ENCODE data around the gene PARD3B. TPM values are rescaled to one million over a fixed set of nuclear protein-coding genes. Genes with fewer than 3 reads are reported as not detected.

The PARD3B gene
- total RNA-seq, 2 experiments from 2014 or later = 0.46 TPM; not detected in 1

DNA sequence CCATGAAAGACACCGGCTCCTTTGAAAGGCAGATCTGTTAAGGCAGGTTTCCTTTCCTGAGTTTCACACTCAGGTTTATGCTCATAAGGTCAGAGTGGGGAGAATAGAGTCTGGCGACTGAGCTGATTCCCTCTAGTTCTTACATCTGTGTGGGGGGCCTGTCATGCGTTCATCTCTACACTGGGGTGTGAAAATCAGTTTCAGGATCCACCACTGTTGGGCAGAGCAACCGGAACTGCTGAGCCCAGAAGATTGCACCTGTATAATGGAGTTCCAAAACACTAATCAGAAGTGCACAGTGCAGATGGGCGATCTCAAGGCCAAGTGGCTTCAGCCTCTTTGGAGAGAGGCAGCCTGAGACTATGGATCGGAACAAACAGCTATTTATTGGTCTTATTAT lies 955.7 kb downstream of the PARD3B start:
- intact Hi-C loops (cut with DNase I, micrococcal nuclease) = no loop called here
- H3K27ac Mint-ChIP-seq = no peak overlapping the region
- ATAC-seq (no peak), DNase-seq (no peak)
- ChIA-PET POLR2A (no interaction called here), CTCF (no interaction called here)
- no peaks in the 10 kb centered on the region for H3K27me3 Mint-ChIP-seq
- H3K4me1 Mint-ChIP-seq = no peaks in the 10 kb centered on the region
- H3K9me3 Mint-ChIP-seq (ENCODE audit: low read depth) = no peaks in the 10 kb centered on the region
- no peak overlapping the region for H3K4me3 Mint-ChIP-seq
- H3K36me3 Mint-ChIP-seq (ENCODE audit: low read depth) = no peaks in the 10 kb centered on the region

DNA sequence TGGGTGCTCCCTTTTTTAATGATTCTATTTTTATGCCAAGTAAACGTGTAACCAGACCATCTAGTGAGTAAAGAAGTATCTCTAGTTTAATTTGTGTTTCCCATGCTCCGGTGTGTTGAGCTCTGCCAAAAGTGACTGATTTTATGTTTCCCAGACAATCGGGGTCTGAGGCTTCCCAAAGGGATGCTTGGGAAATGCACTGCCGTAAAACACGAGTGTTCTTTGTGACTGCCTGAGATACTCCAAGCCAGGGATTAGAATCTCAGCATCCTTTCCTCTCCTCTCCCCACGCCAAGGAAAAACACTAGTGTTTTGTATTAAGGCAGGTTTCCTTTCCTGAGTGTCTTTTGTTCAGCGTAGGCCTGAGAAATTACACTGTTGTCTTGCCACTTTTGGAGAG lies 956.6 kb downstream of the PARD3B start:
- no peak overlapping the region for H3K27ac Mint-ChIP-seq
- no peak for DNase-seq
- intact Hi-C loops (cut with DNase I, micrococcal nuclease) = no loop called here
- H3K4me1 Mint-ChIP-seq = no peaks in the 10 kb centered on the region
- no peak for ATAC-seq
- no peaks in the 10 kb centered on the region for H3K36me3 Mint-ChIP-seq (ENCODE audit: low read depth)
- H3K27me3 Mint-ChIP-seq = no peaks in the 10 kb centered on the region
- H3K4me3 Mint-ChIP-seq = no peak overlapping the region
- H3K9me3 Mint-ChIP-seq (ENCODE audit: low read depth) = no peaks in the 10 kb centered on the region
- CTCF ChIA-PET = no interaction called here
- POLR2A ChIA-PET = no interaction called here

- ATAC-seq (no peak), DNase-seq (no peak)
- CTCF ChIA-PET = no interaction called here
- Mint-ChIP-seq H3K27ac (no peak overlapping the region), H3K36me3 (ENCODE audit: low read depth) (no peaks in the 10 kb centered on the region), H3K9me3 (ENCODE audit: low read depth) (no peaks in the 10 kb centered on the region), H3K4me1 (no peaks in the 10 kb centered on the region), H3K27me3 (no peaks in the 10 kb centered on the region), H3K4me3 (no peak overlapping the region)
- intact Hi-C loops (cut with DNase I, micrococcal nuclease) = no loop called here
- POLR2A ChIA-PET = no interaction called here
These were observed 960.1 kb downstream of the PARD3B start for GRCh38 chr2:205505371-205505770.

DNA sequence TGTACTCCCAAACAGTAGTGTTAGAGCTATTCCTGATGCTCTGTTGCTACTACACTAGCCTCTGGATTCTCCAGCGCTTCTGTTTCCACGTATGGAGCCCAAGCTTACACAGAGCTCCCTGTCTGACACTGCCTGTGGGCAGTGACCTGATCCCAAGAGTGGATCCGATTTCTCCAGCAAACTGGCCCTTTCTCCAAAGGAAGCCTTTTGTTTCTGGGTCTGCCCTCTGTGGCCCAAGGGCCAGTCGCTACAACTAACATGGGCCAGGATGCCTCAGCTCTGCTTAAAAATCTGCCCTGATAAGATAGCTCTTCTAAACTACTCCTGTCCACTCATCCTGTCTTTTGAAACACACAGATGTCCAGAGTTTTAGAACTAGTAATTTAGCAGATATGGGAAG lies 964.4 kb downstream of the PARD3B start:
- no peak for ATAC-seq
- no peaks in the 10 kb centered on the region for H3K36me3 Mint-ChIP-seq (ENCODE audit: low read depth)
- ChIA-PET CTCF (interaction anchor here (1.1 to 1.2 kb wide), 2 partner anchors 10 to 17 kb away, joined by 3 read pairs; no protein-coding TSS in a partner anchor), POLR2A (no interaction called here)
- intact Hi-C loops (cut with DNase I, micrococcal nuclease) = no loop called here
- no peak overlapping the region for H3K4me3 Mint-ChIP-seq
- H3K27ac Mint-ChIP-seq = no peak overlapping the region
- no peak for DNase-seq
- H3K4me1 Mint-ChIP-seq = no peaks in the 10 kb centered on the region
- no peaks in the 10 kb centered on the region for H3K9me3 Mint-ChIP-seq (ENCODE audit: low read depth)
- H3K27me3 Mint-ChIP-seq = no peaks in the 10 kb centered on the region

- Mint-ChIP-seq H3K27ac (no peak overlapping the region), H3K4me3 (no peak overlapping the region)
- intact Hi-C loops (cut with DNase I, micrococcal nuclease) = no loop called here
These were observed 965.1 kb downstream of the PARD3B start for GRCh38 chr2:205510345-205510744.

GRCh38 chr2:205511221-205511620 lies 965.9 kb downstream of the PARD3B start:
- Mint-ChIP-seq H3K27ac (no peak overlapping the region), H3K9me3 (ENCODE audit: low read depth) (no peaks in the 10 kb centered on the region), H3K4me3 (no peak overlapping the region), H3K27me3 (no peaks in the 10 kb centered on the region), H3K4me1 (no peaks in the 10 kb centered on the region), H3K36me3 (ENCODE audit: low read depth) (no peaks in the 10 kb centered on the region)
- intact Hi-C loops (cut with DNase I, micrococcal nuclease) = no loop called here
- ChIA-PET POLR2A (no interaction called here), CTCF (interaction anchor here (1.2 kb wide), 1 partner anchor 14 kb away, joined by 3 read pairs; no protein-coding TSS in a partner anchor)
- no peak for ATAC-seq
- DNase-seq = no peak

More at GRCh38 chr2:205510345-205510744, 965.1 kb downstream of the PARD3B start:
- Mint-ChIP-seq H3K36me3 (ENCODE audit: low read depth) (no peaks in the 10 kb centered on the region), H3K9me3 (ENCODE audit: low read depth) (no peaks in the 10 kb centered on the region), H3K27me3 (no peaks in the 10 kb centered on the region), H3K4me1 (no peaks in the 10 kb centered on the region)
- DNase-seq = no peak
- POLR2A ChIA-PET = no interaction called here
- CTCF ChIA-PET = interaction anchor here (0.7 to 1.2 kb wide), 3 partner anchors 15 to 818 kb away, joined by 3 read pairs; no protein-coding TSS in a partner anchor
- ATAC-seq = no peak

- H3K9me3 Mint-ChIP-seq (ENCODE audit: low read depth) = no peaks in the 10 kb centered on the region
- H3K27ac Mint-ChIP-seq = no peak overlapping the region
- H3K4me1 Mint-ChIP-seq = no peaks in the 10 kb centered on the region
- H3K4me3 Mint-ChIP-seq = no peak overlapping the region
- no peak for ATAC-seq
- DNase-seq = no peak
- ChIA-PET CTCF (no interaction called here), POLR2A (no interaction called here)
- intact Hi-C loops (cut with DNase I, micrococcal nuclease) = no loop called here
- H3K36me3 Mint-ChIP-seq (ENCODE audit: low read depth) = no peaks in the 10 kb centered on the region
- no peaks in the 10 kb centered on the region for H3K27me3 Mint-ChIP-seq
These were observed 966.4 kb downstream of the PARD3B start for GRCh38 chr2:205511641-205512040.

GRCh38 chr2:205520311-205520710 lies 975.0 kb downstream of the PARD3B start:
- H3K4me3 Mint-ChIP-seq = no peak overlapping the region
- ChIA-PET CTCF (no interaction called here), POLR2A (interaction anchor here (0.6 kb wide), 1 partner anchor 47 kb away, joined by 3 read pairs; no protein-coding TSS in a partner anchor)
- no peaks in the 10 kb centered on the region for H3K4me1 Mint-ChIP-seq
- DNase-seq (no peak), ATAC-seq (no peak)
- no peaks in the 10 kb centered on the region for H3K27me3 Mint-ChIP-seq
- H3K36me3 Mint-ChIP-seq (ENCODE audit: low read depth) = peaks cover 2% of the 10 kb centered on the region
- no peak overlapping the region for H3K27ac Mint-ChIP-seq
- intact Hi-C loops (cut with DNase I, micrococcal nuclease) = no loop called here
- H3K9me3 Mint-ChIP-seq (ENCODE audit: low read depth) = peaks cover 11% of the 10 kb centered on the region

GRCh38 chr2:205524656-205525055 lies 979.4 kb downstream of the PARD3B start:
- ATAC-seq (no peak), DNase-seq (no peak)
- Mint-ChIP-seq H3K4me3 (no peak overlapping the region), H3K9me3 (ENCODE audit: low read depth) (peaks cover 2% of the 10 kb centered on the region), H3K4me1 (peaks cover 9% of the 10 kb centered on the region), H3K27me3 (no peaks in the 10 kb centered on the region), H3K36me3 (ENCODE audit: low read depth) (no peaks in the 10 kb centered on the region), H3K27ac (no peak overlapping the region)
- intact Hi-C loops (cut with DNase I, micrococcal nuclease) = no loop called here
- ChIA-PET POLR2A (no interaction called here), CTCF (interaction anchor here (1.1 to 1.3 kb wide), 2 partner anchors 14 to 18 kb away, joined by 3 read pairs; no protein-coding TSS in a partner anchor)

DNA sequence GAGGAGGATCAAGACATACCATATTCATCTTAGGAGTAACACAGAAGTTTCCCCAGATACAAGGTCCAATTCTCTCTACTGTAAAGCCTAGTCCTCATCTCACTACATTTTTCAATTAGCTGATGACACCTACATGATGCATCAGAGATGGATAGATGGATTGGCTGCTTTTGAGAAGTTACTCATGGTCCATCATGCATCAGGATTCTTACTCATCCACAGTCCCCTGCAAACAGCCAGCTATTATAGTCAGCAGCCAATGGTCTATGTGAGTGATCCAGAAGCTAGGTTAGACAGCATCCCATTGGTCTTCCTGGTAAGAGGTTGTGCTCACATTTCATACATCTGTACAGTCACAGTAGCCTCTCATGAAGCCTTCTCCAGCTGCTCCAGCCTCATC lies 982.5 kb downstream of the PARD3B start:
- Mint-ChIP-seq H3K9me3 (ENCODE audit: low read depth) (no peaks in the 10 kb centered on the region), H3K4me3 (no peak overlapping the region), H3K27me3 (peaks cover 6% of the 10 kb centered on the region), H3K27ac (no peak overlapping the region), H3K36me3 (ENCODE audit: low read depth) (no peaks in the 10 kb centered on the region), H3K4me1 (peaks cover 9% of the 10 kb centered on the region)
- DNase-seq (peak; percentile 5), ATAC-seq (peak; percentile 95)
- POLR2A ChIA-PET = no interaction called here
- CTCF ChIA-PET = no interaction called here
- intact Hi-C loops (cut with DNase I, micrococcal nuclease) = no loop called here

- Mint-ChIP-seq H3K4me3 (no peak overlapping the region), H3K9me3 (ENCODE audit: low read depth) (no peaks in the 10 kb centered on the region), H3K27ac (no peak overlapping the region), H3K27me3 (peaks cover 10% of the 10 kb centered on the region), H3K36me3 (ENCODE audit: low read depth) (no peaks in the 10 kb centered on the region), H3K4me1 (peaks cover 9% of the 10 kb centered on the region)
- DNase-seq (no peak), ATAC-seq (no peak)
- POLR2A ChIA-PET = no interaction called here
- CTCF ChIA-PET = interaction anchor here (0.8 kb wide), 1 partner anchor 189 kb away, joined by 4 read pairs; no protein-coding TSS in a partner anchor
- intact Hi-C loops (cut with DNase I, micrococcal nuclease) = no loop called here
These were observed 985.8 kb downstream of the PARD3B start for GRCh38 chr2:205531072-205531471.

GRCh38 chr2:205531489-205532148 lies 986.3 kb downstream of the PARD3B start:
- Mint-ChIP-seq H3K27ac (no peak overlapping the region), H3K36me3 (ENCODE audit: low read depth) (no peaks in the 10 kb centered on the region), H3K27me3 (peaks cover 10% of the 10 kb centered on the region), H3K4me1 (peaks cover 9% of the 10 kb centered on the region), H3K9me3 (ENCODE audit: low read depth) (no peaks in the 10 kb centered on the region), H3K4me3 (no peak overlapping the region)
- ATAC-seq (no peak), DNase-seq (no peak)
- intact Hi-C loops (cut with DNase I, micrococcal nuclease) = no loop called here
- CTCF ChIA-PET = interaction anchor here (0.8 kb wide), 1 partner anchor 190 kb away, joined by 4 read pairs; no protein-coding TSS in a partner anchor
- POLR2A ChIA-PET = no interaction called here

Data from activated CD4-positive, alpha-beta T cell treated with anti-CD3 and anti-CD28 coated beads for 36 hours (primary cell).